Measurements from ENCODE around the gene ADAMTS17.

ADAMTS17 gene, protein sequence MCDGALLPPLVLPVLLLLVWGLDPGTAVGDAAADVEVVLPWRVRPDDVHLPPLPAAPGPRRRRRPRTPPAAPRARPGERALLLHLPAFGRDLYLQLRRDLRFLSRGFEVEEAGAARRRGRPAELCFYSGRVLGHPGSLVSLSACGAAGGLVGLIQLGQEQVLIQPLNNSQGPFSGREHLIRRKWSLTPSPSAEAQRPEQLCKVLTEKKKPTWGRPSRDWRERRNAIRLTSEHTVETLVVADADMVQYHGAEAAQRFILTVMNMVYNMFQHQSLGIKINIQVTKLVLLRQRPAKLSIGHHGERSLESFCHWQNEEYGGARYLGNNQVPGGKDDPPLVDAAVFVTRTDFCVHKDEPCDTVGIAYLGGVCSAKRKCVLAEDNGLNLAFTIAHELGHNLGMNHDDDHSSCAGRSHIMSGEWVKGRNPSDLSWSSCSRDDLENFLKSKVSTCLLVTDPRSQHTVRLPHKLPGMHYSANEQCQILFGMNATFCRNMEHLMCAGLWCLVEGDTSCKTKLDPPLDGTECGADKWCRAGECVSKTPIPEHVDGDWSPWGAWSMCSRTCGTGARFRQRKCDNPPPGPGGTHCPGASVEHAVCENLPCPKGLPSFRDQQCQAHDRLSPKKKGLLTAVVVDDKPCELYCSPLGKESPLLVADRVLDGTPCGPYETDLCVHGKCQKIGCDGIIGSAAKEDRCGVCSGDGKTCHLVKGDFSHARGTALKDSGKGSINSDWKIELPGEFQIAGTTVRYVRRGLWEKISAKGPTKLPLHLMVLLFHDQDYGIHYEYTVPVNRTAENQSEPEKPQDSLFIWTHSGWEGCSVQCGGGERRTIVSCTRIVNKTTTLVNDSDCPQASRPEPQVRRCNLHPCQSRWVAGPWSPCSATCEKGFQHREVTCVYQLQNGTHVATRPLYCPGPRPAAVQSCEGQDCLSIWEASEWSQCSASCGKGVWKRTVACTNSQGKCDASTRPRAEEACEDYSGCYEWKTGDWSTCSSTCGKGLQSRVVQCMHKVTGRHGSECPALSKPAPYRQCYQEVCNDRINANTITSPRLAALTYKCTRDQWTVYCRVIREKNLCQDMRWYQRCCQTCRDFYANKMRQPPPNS

DNA sequence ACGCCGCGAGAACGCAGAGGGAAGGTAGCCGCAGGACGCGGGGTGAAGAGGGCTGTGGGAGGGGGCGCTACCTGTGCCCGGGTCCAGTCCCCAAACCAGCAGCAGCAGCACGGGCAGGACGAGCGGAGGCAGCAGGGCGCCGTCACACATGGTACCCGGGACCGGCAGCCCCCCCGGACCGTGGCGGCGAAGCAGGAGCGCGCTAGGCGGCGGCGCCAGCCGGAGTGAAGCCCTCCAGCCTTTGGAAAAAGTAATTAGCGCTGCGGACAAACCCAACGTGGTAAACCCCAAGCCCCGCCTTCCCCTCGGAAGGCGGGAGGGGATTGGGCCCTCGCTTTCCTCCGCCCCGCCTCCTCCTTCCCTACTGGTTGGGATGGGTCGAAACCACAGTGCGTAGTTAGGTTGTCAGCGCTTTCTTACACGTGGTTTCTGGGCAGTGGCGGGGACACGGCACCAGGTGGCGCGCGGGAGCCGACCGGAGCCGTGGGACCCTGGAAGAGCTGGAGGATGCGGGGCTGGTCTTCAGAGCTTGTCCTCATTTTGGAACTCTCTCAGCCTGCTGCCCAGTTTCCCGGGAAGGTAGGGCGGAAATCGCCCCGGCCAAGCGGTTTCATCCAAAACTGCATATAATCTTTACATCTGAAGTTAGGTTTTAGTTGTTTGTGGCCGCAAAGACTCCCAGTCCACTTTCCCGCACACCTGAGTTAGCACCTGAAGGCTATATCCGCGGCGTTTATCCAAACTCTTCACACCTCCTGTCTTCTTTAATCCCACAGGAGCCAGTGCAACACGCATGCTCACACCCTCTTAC, at the start of gene ADAMTS17:
Gene ADAMTS17 (minus strand): TSS at position 226 of the 811 bp plus-strand sequence. CDS start 76 bp downstream, at position 150.
- no peaks in the 10 kb centered on the region for H3K36me3 Mint-ChIP-seq (ENCODE audit: low read depth)
- H3K27me3 Mint-ChIP-seq (ENCODE audit: low read depth): peaks cover 65% of the 10 kb centered on the region
- TF ChIP-seq, protein P1, sequence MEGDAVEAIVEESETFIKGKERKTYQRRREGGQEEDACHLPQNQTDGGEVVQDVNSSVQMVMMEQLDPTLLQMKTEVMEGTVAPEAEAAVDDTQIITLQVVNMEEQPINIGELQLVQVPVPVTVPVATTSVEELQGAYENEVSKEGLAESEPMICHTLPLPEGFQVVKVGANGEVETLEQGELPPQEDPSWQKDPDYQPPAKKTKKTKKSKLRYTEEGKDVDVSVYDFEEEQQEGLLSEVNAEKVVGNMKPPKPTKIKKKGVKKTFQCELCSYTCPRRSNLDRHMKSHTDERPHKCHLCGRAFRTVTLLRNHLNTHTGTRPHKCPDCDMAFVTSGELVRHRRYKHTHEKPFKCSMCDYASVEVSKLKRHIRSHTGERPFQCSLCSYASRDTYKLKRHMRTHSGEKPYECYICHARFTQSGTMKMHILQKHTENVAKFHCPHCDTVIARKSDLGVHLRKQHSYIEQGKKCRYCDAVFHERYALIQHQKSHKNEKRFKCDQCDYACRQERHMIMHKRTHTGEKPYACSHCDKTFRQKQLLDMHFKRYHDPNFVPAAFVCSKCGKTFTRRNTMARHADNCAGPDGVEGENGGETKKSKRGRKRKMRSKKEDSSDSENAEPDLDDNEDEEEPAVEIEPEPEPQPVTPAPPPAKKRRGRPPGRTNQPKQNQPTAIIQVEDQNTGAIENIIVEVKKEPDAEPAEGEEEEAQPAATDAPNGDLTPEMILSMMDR (IDR thresholded peaks at IDR 0.05; ENCODE audit: unreplicated experiment in 3 of 3): peak; percentile 94 to 96 (median 95)
- peaks cover 26% of the 10 kb centered on the region for H3K4me1 Mint-ChIP-seq
- H3K27ac Mint-ChIP-seq: no peak within 1 kb of the TSS
- peak within 1 kb of the TSS; percentile 70 to 83 (median 79) for H3K4me3 Mint-ChIP-seq
- H3K9me3 Mint-ChIP-seq: no peaks in the 10 kb centered on the region

DNA sequence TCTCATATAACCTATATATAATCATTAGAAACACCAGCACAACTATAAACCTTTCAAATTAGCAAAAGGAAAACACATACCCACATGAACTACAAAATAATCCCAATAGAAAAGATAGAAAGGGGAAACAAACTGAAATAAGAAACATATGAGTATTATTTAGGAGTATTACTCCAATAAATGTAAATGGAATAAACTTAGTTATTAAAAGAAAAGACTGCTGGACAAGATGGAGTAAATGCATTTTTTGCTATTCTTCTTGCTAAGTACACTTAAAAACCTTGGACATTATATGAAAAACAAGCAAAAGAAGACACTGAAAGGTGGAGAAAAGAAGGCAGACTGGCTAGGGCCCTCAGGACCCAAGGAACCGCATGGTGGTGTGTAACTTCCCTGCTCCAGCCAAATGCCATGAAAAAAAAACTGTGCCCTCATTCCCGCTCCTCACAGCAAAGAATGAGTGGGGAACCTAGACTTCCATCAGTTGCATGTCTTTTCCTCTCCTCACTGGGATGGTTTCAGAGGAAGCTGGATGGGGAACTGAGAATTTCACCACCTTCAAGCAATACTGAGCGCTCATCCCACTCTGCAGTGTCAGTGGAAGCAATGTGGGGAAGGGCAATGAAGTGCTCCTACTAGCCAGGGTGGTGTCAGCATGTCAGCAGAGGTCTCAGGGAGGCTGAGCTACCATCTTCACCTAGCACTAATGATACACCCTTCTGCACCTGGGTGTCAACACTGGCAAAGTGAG, 43.7 kb upstream of the ADAMTS17 start:
- H3K4me3 Mint-ChIP-seq: no peak overlapping the region
- H3K4me1 Mint-ChIP-seq: no peaks in the 10 kb centered on the region
- H3K36me3 Mint-ChIP-seq (ENCODE audit: low read depth): peaks cover 4% of the 10 kb centered on the region
- no peak overlapping the region for H3K27ac Mint-ChIP-seq
- TF ChIP-seq, protein P1 (IDR thresholded peaks at IDR 0.05; ENCODE audit: unreplicated experiment in 3 of 3): no peak
- no peaks in the 10 kb centered on the region for H3K27me3 Mint-ChIP-seq (ENCODE audit: low read depth)
- peaks cover 61% of the 10 kb centered on the region for H3K9me3 Mint-ChIP-seq

DNA sequence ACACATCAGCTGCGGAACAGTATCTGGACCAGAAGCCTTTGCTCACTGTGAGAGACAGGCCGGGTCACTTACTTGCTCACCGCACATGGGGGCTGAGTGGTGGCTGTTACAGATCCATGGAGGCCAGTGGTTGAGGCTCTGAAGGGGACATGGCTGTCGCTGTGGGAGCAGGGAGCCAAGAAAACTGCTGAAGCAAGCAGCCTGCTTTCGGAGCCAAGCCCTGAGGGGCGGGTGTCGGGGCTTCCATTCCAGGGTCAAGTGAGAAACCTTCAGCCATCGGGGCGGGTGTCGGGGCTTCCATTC, 42.3 kb upstream of the ADAMTS17 start:
- TF ChIP-seq, protein P1 (IDR thresholded peaks at IDR 0.05; ENCODE audit: unreplicated experiment in 3 of 3): no peak
- Mint-ChIP-seq H3K4me1 (no peaks in the 10 kb centered on the region), H3K36me3 (ENCODE audit: low read depth) (peaks cover 4% of the 10 kb centered on the region)

DNA sequence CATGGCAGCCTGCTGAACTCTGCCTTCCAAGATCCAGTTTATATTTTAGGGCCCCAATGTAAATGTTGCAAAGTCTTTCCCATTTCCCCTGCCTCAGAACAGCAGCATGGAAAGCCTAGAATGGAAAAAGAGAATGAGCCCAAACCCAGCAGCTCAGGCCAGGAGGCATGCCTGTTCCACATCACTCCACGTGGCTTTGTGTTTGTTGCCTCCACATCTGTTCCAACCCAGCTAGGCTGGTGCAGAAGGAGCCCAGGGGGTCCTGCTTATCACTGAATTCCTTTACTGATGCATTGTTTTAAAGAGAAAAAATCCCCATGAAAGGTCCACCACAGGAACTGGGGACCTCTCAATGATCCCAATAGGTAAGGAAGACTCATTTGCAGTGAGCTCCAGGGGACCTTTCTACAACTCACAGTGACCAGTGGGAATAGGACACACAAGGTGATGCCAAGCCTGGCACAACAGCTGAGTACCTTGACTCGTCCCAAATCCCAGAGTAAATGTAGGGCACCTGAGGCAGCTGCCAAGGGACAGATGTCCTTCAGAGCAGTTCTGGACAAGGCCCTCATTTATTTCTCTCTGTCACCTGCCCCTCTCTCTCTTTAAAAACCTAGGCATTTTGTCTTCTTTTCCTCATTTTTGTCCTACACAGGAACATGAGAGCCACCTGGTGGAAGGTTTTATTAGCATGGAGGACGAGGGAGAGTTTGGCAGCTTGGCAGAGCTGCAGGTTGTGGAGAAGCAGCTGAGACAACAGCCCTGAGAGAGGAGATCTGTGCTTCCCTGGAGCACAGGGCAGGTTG, 41.7 kb upstream of the ADAMTS17 start:
- H3K36me3 Mint-ChIP-seq (ENCODE audit: low read depth): peaks cover 4% of the 10 kb centered on the region
- peaks cover 57% of the 10 kb centered on the region for H3K9me3 Mint-ChIP-seq
- H3K27ac Mint-ChIP-seq: no peak overlapping the region
- TF ChIP-seq, protein P1 (IDR thresholded peaks at IDR 0.05; ENCODE audit: unreplicated experiment in 3 of 3): peak in 2 of 3 experiments; percentile 21 to 40
- peaks cover 4% of the 10 kb centered on the region for H3K27me3 Mint-ChIP-seq (ENCODE audit: low read depth)
- no peak overlapping the region for H3K4me3 Mint-ChIP-seq
- H3K4me1 Mint-ChIP-seq: no peaks in the 10 kb centered on the region

More for the DNA sequence above, 42.3 kb upstream of the ADAMTS17 start:
- no peak overlapping the region for H3K27ac Mint-ChIP-seq
- peaks cover 59% of the 10 kb centered on the region for H3K9me3 Mint-ChIP-seq
- no peak overlapping the region for H3K4me3 Mint-ChIP-seq
- H3K27me3 Mint-ChIP-seq (ENCODE audit: low read depth): peaks cover 4% of the 10 kb centered on the region

Data from nephron (organoid).